ENCODE measurements around the gene EXOC4. TPM values are rescaled to one million over a fixed set of nuclear protein-coding genes. Genes with fewer than 3 reads are reported as not detected.

EXOC4 gene
- total RNA-seq, 1 experiment from 2014 or later: 75.8 TPM

DNA sequence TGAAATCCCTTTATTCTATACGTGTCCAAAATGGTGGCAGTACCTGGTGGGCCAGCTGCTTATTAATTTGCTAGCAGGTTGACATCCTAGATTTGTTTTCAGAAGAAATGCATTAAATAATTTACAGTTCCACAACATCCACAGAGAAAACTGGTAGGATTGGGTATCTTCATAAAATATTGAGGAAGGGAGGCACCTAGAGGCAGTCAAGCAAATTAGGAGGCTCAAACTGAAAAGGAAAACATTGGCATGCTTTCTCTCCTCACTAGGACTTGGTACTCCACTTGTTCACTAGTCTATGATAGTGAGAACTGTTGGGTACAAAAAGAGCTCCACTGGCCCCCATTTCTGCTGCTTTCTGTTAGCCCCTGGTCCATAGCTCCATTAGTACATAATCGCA lies 855.9 kb downstream of the EXOC4 start:
- WGBS (ENCODE audit: extremely low coverage, insufficient read length, low lambda C conversion rate): no CpG with 5 or more reads among the region's 2 CpGs
- no peaks in the 10 kb centered on the region; the same call in 1 of the 2 replicates for H3K27me3 Mint-ChIP-seq (ENCODE audit: low read depth)

More for the DNA sequence above, 855.9 kb downstream of the EXOC4 start:
- no peak overlapping the region for H3T11ph ChIP-seq (ENCODE audit: low read length)
- peaks cover 3 to 4% of the 10 kb centered on the region in 2 experiments; a peak in 3 of 5 replicates for H3K9me3 Mint-ChIP-seq
- no peak overlapping the region for H3K4me3 Mint-ChIP-seq
- no peak overlapping the region for H3K56ac ChIP-seq (ENCODE audit: insufficient read length, low read depth, low read length)
- no peaks in the 10 kb centered on the region for H4K20me1 ChIP-seq (ENCODE audit: control insufficient read depth, insufficient read depth, insufficient read length)
- no peak overlapping the region for H2BK5ac ChIP-seq (ENCODE audit: insufficient read length, low read length)
- H2BK20ac ChIP-seq (ENCODE audit: low read depth, low read length, poor library complexity, severe bottlenecking): no peak overlapping the region
- peaks cover 11 to 23% of the 10 kb centered on the region in 2 experiments for H3K4me1 Mint-ChIP-seq
- no peak for DNase-seq
- H4K8ac ChIP-seq (replicated peaks; ENCODE audit: insufficient read length, low read depth, low read length): no peak overlapping the region
- H3K18ac ChIP-seq (ENCODE audit: insufficient read length, low read depth, low read length): no peak overlapping the region
- TF ChIP-seq, protein P1, sequence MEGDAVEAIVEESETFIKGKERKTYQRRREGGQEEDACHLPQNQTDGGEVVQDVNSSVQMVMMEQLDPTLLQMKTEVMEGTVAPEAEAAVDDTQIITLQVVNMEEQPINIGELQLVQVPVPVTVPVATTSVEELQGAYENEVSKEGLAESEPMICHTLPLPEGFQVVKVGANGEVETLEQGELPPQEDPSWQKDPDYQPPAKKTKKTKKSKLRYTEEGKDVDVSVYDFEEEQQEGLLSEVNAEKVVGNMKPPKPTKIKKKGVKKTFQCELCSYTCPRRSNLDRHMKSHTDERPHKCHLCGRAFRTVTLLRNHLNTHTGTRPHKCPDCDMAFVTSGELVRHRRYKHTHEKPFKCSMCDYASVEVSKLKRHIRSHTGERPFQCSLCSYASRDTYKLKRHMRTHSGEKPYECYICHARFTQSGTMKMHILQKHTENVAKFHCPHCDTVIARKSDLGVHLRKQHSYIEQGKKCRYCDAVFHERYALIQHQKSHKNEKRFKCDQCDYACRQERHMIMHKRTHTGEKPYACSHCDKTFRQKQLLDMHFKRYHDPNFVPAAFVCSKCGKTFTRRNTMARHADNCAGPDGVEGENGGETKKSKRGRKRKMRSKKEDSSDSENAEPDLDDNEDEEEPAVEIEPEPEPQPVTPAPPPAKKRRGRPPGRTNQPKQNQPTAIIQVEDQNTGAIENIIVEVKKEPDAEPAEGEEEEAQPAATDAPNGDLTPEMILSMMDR (conservative IDR thresholded peaks at IDR 0.05): no peak
- H3K27me3 ChIP-seq (ENCODE audit: insufficient read depth, low read length): no peaks in the 10 kb centered on the region
- no peak overlapping the region for H3K23ac ChIP-seq (ENCODE audit: insufficient read length, low read depth, low read length)
- no peaks in the 10 kb centered on the region for H3K23me2 ChIP-seq (ENCODE audit: insufficient read length, low read depth, low read length, poor library complexity, severe bottlenecking)
- no peak overlapping the region for H4K91ac ChIP-seq (ENCODE audit: insufficient read length, low read depth, low read length)
- H3K4me1 ChIP-seq (ENCODE audit: insufficient read depth, low read length): no peaks in the 10 kb centered on the region; the same call in 1 of the 2 replicates
- H3K4ac ChIP-seq (ENCODE audit: low read depth, low read length): no peak overlapping the region
- H3K27ac ChIP-seq (ENCODE audit: insufficient read length, low read depth, low read length): no peak overlapping the region
- H3K27ac Mint-ChIP-seq: no peak overlapping the region
- H2BK12ac ChIP-seq (ENCODE audit: insufficient read length, low read depth, low read length): no peak overlapping the region
- H3K79me2 ChIP-seq (ENCODE audit: insufficient read depth, low read length): no peaks in the 10 kb centered on the region
- no peak overlapping the region for H3K14ac ChIP-seq (ENCODE audit: insufficient read depth, low read length)
- no peak overlapping the region for H3K9ac ChIP-seq (ENCODE audit: extremely low read depth, insufficient read length, low read length)
- no peaks in the 10 kb centered on the region for H3K79me1 ChIP-seq (ENCODE audit: insufficient read depth, low read depth, low read length, poor library complexity, severe bottlenecking)
- no peak overlapping the region for H2AFZ ChIP-seq (ENCODE audit: low read length)
- H3K36me3 Mint-ChIP-seq (ENCODE audit: insufficient read depth in 1 of 3, low read depth in 3 of 3): peaks cover 0 to 4% (median 3%) of the 10 kb centered on the region in 3 experiments; a peak in 4 of 7 replicates
- H2AK5ac ChIP-seq (ENCODE audit: insufficient read length, low read length): no peak overlapping the region
- H4K5ac ChIP-seq (ENCODE audit: insufficient read length, low read depth, low read length): no peak overlapping the region
- H3K4me2 ChIP-seq (ENCODE audit: insufficient read depth, insufficient read length, low read length): no peak overlapping the region
- H2BK120ac ChIP-seq (ENCODE audit: low read depth, low read length, poor library complexity, severe bottlenecking): no peak overlapping the region
- H3K9me3 ChIP-seq (ENCODE audit: control insufficient read depth, low read depth, low read length): no peaks in the 10 kb centered on the region
- H2BK15ac ChIP-seq (ENCODE audit: low read depth, low read length): no peak overlapping the region
